Daoy (cell line): ENCODE data around the gene NANOS2. TPM values are rescaled to one million over a fixed set of nuclear protein-coding genes. Genes with fewer than 3 reads are reported as not detected.

Experiments used
- DNase-seq: peaks from one replicate; pipeline ENCODE4 v3.0.0-alpha.2; 2015; ENCODE audit warnings: low read depth
- total RNA-seq: library from RNA; depleted of rRNA; stranded (reverse); fragments of >200 nt; shearing (Covaris generic); gene quantifications from 2 replicates; pipeline ENCODE4 v1.2.3, GENCODE V29; 2014

Gene NANOS2
- total RNA-seq, 1 experiment from 2014 or later, result not detected

DNA sequence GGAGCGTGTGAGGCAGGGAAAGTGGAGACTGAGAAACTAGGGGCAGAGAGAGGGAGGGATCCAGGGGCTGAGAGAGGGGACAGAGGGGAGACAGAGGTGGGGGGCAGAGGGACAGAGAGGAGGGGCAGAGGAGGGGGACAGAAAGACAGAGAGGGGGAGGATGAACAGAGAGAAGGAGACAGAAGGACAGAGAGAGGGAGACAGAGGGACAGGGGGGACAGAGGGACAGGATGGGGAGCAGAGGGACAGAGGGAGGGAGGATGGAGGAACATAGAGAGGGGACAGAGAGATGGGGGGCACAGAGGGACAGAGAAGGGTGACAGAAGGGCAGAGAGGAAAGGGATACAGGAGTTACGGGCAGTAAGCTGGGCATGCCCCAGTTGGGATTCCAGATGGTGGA is 14.7 kb upstream of the NANOS2 start:
- DNase-seq, result no peak

DNA sequence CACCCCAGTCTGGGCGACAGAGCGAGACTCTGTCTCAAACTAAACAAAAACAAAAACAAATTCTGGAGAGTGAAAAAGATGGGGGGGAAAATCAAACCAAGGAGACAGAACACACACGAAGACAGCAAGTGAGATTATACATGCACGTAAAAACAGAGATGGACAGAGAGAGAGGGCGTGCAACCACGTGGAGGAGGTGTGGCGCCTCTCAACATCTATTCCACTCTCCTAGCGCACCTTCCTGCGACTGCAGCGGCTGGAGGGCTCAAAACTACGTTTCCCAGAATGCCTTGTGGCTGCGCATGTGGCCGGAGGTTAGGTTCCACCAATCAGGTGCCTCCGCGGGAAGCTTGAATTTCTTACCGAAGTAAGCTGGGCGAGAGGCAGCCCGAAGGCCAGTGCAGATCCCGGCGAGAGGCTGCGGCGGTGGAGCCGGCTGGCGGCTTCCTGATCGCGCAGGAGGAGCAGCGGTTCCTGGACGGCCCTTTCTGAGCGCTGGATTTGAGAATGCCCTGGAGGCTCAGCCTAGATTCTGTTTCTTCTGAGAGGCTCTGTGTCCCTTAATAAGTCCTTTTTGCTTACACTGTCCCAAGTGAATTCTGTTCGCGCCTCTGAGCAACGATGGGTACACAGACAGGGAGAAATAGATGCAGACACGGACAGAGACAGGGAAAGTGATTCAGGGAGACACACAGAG is 13.1 kb upstream of the NANOS2 start:
- DNase-seq, result peak; percentile 95

DNA sequence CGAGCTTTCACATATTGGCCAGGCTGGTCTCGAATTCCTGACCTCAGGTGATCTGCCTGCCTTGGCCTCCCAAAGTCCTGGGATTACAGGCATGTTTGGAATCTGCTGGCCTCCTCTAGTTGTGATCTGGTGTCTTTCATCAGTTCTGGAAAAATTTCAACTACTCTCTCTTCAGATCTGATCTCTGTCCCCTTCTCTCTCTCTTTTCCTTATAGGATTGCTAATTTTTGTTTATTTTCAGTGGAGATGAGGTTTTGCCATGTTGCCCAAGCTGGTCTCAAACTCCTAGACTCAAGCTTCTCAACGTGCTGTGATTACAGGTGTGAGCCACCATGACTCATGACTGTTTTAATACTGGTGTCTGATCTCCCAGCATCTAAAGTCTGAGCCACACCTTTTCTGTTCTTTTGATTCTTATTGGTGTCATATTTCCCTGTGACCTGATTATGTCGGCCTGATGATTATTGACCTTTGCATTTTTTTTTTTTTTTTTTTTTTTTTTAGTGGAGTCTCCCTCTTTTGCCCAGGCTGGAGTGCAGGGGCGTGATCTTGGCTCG is 10.4 kb upstream of the NANOS2 start:
- no peak for DNase-seq

DNA sequence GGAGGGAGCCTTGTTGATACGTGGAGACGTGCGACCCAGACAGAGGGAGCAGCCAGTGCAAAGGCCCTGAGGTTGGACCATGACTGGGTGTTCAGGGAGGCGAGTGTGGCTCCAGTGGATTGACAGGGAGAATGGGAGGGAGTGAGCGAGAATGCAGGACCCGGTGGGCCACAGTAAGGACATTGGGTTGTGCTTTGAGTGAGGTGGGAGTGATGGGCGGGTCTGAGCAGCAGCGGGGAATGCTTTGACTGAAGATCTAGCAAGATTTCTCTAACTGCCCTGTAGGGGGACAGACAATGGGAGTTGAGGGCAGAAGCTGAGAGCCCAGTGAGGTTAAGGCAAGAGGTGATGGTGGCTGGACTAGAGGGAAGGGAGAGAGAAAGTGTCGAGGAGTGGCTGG is 7.7 kb upstream of the NANOS2 start:
- DNase-seq, result no peak

DNA sequence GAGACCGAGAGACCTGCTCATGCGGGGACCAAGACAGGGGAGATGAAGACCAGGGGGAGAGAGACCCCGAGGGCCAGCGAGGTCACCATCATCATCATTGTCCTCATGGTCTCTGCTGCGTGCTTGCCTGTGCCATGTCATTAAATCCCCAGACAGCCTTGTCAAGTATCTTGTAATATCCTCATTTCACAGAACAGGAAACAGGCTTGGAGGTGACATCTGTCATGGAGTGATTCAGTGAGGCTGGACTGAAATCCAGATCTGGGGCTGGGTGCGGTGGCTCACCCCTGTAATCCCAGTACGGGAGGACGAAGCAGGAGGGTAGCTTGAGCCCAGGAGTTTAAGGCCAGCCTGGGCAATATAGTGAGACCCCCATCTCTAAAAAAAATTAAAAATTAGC is 5.9 kb upstream of the NANOS2 start:
- DNase-seq, result no peak

DNA sequence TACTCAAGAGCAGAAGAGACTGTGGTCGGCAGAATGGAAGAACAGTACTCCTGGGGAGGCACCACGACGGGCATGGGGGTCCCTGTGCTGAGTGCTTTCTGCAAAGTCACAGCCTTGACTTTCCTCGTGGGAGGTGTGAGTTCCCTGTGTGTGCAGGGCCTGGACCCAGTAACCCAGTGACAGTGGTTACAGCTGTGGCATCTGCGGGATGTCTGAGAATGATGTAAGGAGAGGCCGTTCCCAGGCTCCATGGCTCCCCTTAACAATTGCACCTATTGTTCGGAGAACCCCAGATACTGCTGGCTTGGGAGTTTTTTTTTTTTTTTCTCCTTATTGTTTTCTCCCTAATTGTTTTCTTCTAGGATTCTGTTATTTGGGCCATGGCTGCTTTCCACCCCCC is 5.1 kb upstream of the NANOS2 start:
- DNase-seq, result no peak

DNA sequence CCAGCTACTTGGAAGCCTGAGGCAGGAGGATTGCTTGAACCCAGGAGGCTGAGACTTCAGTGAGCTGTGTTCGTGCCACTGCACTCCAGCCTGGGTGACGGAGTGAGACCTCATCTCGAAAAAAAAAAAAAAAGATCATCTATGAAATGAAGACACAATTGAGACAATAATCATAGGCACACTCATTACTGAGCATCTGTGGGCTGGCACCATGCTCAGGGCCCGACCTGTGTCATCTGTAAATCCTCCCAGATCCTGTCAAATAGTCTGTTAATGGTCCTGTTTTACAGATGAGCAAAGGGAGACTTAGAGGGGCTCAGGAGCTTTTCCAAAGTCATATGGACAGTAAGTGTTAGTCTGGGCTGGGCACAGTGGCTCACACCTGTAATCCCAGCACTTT is 4.1 kb upstream of the NANOS2 start:
- no peak for DNase-seq

DNA sequence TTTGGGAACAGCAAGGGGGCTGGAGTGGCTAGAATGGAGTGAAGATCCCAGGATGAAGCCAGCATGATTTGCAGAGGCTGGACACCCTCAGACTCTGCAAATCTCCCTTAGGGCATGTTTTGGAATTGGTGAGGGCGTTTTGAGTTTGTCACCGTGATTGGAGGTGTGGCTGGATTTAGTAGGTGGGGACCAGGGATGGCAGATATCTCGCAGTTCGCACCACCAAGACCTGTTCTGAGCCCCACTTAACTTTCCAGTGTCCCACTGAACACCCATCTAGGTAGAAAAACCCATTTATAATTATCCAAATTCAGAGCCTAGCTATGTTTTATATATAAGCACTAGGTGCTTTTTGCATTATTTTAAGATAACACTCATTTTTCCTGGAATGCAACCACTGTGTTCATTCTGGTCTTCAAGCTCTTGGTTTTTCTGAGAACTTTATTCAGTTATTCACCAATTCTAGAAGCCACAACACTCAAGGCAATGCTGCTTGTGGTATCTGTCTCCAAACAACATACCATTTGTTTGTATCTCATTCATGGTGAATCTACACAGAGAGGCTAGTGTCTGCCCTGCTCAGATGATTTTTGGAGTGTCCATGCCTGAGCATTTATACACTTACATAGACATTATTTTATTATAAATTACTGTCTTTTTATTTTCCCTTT is 3.0 kb upstream of the NANOS2 start:
- no peak for DNase-seq

DNA sequence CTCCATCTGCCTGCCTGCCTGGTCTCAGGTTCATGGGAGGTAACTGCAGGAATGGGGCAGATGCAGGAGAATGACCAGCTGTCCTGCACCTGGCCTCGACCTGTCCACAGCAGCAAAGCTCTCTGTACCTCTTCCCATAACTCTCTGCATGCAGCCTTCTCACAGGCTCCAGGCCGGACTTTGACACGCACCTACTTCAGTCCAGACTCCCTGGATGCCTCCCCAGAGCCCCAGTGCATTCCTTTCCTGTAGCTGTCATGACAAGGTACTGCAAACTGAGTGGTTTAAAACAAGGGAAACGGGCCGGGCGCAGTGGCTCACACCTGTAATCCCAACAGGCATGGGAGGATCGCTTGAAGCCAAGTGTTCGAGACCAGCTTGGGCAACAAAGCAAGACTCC is 3.3 kb downstream of the NANOS2 start:
- no peak for DNase-seq

DNA sequence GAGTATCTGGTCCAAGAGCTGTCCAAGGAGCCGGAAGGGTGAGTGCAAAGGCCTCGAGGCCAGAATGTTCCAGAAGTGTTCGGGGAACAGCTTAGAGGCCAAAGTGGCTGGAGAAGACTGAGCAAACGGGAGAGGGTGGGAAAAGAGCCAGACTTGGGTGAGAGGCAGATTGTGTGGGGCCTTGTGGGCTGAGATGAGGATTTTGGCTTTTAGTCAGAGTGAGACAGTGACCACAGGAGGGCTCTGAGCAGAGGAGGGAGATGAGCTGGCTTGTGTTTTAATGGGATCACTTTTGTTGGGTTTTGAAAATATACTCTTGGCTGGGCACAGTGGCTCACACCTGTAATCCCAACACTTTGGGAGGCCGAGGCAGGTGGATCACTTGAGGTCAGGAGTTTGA is 5.6 kb downstream of the NANOS2 start:
- DNase-seq, result peak; percentile 64

DNA sequence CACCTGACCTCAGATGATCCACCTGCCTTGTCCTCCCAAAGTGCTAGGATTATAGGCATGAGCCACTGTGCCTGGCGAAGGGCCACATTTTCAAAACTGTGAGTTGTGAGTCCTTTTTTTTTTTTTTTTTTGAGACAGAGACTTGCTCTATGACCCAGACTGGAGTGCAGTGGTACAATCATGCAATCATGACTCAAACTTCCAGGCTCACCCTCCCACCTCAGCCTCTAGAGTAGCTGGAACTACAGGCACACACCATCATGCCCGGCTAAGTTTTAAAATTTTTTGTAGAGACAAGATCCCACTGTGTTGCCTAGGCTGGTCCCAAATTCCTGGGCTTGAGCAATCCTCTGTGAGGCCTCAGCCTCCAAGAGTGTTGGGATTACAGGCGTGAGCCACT is 8.4 kb downstream of the NANOS2 start:
- DNase-seq, result peak; percentile 79

DNA sequence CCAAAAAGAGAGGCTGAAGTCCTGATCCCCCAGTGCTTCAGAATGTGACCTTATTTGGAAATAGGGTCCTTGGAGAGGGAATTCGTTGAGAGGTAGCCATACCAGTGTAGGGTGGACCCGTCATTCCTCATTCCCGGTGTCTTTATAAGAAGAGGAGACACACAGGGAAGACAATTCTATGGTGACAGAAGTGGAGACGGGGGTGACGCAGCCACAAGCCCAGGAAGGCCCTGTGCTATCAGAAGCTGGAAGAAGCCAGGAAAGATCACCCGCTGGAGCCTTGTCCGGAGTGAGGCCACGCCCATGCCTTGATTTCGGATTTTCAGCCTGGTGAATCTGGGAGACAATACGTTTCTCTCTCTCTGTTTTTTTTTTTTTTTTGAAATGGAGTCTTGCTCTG is 9.6 kb downstream of the NANOS2 start:
- no peak for DNase-seq

DNA sequence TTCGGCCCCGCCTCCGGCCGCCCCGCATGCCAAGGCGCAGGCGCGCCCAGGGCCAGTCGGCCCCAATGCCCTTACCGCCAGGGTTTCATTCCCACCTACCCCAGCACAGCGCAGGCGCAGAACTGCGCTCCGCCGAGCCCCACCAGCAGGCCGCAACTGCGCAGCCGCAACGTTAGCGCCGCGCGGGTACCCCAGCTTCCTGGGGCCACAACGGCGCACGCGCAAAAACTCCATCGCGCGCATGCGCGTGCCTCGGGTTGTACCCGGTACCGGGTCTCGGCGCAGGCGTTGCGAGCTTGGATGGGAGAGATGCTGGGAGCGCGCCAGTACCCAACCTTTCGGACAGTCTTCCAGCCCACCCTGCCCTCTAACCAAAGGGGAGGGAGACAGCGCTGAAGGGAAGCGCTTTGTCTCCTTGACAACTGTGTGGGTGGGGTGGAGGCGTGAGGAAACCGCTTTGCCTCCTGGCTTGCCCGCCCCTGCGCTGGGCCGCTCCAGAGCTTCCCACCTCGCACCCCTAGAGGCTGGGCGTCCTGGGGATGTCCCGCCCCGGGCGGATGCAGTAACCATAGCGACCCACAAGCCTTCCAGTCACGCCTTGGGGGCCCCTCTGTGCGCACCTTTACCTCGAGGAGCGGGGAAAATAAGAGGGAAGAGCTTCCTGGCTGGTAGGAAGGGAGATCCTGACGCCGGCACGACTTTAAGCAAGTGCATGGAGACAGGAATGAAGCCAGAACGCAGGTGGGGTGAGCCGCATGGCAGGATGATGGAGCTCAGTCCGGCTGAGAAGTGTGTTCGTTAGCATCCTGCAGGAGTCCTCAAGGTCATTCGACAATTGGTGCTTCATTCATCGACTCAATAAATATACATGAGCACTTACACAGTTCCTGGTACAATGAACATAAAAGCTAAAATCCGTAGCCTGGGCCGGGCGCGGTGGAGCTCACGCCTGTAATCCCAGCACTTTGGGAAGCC is 11.6 kb downstream of the NANOS2 start:
- peak; percentile 100 for DNase-seq

DNA sequence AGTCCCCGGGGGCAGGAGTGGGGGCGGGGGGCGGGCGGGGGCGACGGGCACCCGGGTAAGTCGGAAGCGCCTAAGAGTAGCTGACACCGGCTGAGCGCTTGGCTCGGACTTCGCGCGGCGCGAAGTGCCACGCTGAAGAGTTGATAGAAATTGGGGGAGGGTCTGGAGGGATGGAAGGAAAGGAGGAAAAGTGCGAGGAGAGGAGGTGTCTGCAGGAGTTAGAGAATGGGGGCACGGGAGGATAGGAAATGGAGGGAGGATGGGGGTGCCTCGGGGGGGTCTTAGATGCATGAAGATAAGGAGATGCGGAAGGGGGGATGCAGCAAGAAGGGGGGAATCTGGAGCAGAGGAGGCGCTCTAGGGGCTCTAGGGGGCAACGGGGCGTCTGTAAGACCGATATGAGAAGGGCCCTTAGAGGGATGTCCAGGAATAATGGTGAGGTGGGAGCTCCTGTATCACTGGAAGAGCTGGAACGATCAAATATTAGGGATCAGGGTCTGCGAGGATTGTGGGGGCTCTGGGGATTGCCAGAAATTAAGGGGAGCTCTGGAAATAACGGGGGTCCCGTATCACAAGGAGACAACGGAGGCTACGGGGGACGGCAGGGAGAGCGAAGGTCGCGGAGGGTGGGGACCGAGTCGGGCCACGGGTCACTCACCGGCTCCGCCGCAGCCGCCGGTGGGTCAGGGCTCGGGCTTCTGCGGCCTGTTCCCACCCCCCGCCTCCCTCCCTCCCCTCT is 12.5 kb downstream of the NANOS2 start, which contains the start of gene MYPOP:
TSS of gene MYPOP (minus strand) at position 702 of the 739 bp plus-strand sequence. CDS start 840 bp downstream, outside the sequence.
- DNase-seq, result no peak

DNA sequence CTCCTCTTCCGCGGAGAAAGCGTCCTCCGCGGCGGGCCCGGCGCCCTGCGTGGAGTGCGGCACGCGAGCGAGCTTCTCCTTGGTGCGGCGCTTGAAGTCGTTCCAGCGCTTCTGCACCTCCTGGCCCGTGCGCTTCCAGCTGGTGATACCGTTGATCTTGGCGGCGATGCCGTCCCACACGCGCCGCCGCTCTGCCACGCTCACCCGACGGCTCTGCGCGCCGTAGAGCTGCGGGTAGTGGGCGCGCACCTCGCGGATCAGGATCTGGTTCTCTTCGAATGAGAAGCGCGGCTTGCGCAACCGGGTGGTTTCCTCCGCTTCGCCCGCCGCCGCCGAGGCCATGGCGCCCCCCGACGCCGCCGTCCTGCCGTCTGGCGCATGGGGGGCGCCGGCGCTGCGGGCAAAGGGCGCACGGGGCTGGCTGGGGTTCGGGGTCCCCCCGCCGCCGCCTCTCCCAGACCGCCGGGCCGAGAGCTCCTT is 13.1 kb downstream of the NANOS2 start:
- no peak for DNase-seq

DNA sequence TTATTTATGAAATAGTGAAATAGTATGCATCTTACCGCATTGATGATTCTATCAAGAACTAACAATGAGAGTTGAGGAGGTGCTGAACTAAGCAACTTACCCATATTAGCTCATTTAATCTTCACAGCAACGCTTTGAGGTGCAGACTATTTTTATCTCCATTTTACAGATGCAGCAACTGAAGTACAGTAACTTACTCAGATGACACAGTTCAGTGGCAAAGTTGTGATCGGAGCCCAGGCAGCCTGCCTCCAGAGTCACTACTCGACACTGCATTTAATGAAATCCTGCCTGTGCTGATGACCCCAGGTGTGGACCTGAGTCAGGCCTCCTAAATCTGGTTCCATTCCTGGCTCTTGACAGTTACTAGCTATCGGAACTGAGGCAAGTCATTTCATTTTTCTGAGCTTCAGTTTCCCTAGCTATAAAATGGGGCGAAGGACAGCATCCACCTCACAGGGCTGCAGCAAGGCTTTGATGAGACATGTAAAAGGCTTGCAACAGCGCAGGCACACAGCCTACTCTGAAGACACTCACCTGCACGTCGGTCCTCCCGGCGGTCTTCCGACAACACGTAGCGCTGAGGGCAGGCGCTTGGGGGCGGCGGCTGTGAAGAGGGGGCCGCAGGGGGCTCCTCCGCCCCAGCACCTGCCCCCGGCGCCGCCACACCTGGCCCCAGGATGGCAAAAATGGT is 13.7 kb downstream of the NANOS2 start:
- no peak for DNase-seq

DNA sequence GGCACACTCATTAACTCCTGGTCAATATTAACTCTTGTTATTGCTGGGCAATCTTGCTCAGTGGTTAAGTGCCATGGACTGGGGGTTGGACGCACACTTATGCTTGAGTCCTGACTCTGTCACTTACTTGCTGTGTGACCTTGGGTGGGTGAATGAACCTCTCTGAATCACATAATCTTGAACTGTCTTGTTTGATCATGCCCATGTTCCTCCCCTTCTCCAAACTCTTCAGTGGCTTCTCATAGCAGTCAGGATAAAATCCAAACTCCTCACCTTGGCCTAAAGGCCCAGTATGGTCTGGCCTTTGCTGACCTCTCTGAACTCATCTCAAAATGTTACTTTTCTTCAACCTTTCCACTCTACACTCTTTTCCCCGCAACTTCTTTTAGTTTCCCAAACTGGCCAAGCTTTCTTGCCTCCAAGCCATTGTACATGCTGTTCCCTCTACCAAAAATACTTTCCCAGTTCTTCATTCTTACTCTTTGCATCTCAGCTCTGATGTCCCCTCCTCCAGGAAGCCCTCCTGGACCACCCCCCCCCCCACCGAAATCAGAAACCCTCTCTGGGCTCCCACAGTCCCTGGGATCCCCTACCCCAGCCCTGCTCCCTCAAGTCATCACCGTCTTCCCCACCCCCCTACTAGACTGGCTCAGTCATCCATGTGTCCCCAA is 14.5 kb downstream of the NANOS2 start:
- DNase-seq, result no peak

DNA sequence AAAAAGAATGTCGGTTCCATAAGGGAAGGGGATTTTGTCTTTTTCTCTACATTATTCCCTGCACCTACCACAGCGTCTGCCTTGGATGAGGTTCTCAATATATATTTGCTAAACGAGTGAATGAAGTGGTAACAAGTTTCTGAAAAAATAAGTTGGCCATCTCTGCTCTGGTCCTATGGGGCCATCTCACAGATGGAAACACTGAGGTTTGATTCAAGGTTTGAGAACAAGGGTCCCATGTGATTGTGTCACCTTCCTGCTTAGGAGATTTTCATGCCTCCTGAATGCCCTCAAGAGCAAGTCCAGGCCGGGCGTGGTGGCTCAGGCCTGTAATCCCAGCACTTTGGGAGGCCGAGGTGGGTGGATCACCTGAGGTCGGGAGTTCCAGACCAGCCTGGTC is 15.3 kb downstream of the NANOS2 start:
- DNase-seq, result no peak

DNA sequence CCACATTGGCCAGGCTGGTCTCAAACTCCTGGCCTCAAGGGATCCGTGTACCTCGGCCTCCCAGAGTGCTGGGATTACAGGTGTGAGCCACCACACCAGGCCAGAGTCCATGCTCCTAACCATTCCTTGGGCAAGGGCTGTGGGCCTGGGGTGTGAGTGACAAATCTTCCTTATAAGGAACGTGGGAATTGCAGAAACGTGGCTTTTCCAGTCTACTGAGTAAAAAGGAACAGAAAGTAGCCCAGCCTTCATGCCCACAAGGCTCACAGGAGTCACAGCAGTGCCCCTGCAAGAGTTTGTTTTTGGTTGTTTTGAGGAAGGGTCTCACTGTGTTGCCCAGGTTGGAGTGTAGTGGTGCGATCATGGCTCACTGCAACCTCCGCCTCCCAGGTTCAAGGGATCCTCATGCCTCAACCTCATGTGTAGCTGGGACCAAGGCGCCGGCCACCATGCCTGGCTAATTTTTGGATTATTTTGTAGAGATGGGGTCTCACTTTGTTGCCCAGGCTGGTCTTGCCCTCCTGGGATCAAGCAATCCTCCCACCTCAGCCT is 17.2 kb downstream of the NANOS2 start:
- no peak for DNase-seq
